CD4-positive, CD25-positive, alpha-beta regulatory T cell (primary cell): ENCODE results near the gene PDCD7. TPM values are rescaled to one million over a fixed set of nuclear protein-coding genes. Genes with fewer than 3 reads are reported as not detected.
A peak's percentile ranks its signal among the peaks of the same experiment; 100 is the strongest.
"Not testable (repeated sequence)": the region's sequence is repeated elsewhere in the genome, so short reads cannot be mapped to it uniquely, and the experiment has no call there.

ENCODE experiments used
- ATAC-seq, 2 donors: fragments of 150-1000 bp; cut with Tn5 transposase; one replicate each; pipeline ENCODE4 v1.10.0; 2021; ENCODE audit warnings: low read depth in 2 of 2, moderate number of reproducible peaks in 2 of 2, moderate library complexity in 1 of 2
- DNase-seq, 3 donors: peaks; one replicate each; pipeline versions ENCODE4 v3.0.0 to v3.0.0-alpha.2; 2012 to 2022; ENCODE audit warnings: mixed read lengths in 1 of 3
- H3K27ac ChIP-seq: one replicate; pipeline ENCODE4 v1.7.0; 2013; ENCODE audit warnings: mild to moderate bottlenecking, low read length; ENCODE audit not compliant: insufficient read depth, poor library complexity, severe bottlenecking
- H3K27me3 ChIP-seq: one replicate; pipeline ENCODE4 v1.7.0; 2013; ENCODE audit warnings: low read length; ENCODE audit not compliant: control insufficient read depth, insufficient read depth
- H3K36me3 ChIP-seq: one replicate; pipeline ENCODE4 v1.7.0; 2013; ENCODE audit warnings: mild to moderate bottlenecking, low read length, moderate library complexity; ENCODE audit not compliant: control insufficient read depth, insufficient read depth
- H3K4me1 ChIP-seq: 2 replicates; pipeline ENCODE4 v1.7.0; 2013; ENCODE audit warnings: mild to moderate bottlenecking, low read length; ENCODE audit not compliant: insufficient read depth, control insufficient read depth, poor library complexity, severe bottlenecking
- H3K4me3 ChIP-seq: one replicate; pipeline ENCODE4 v1.7.0; 2013; ENCODE audit warnings: low read depth, mild to moderate bottlenecking, low read length, moderate library complexity
- H3K9me3 ChIP-seq, 2 experiments: 1 replicate in 1 of 2; 2 replicates in 1 of 2; pipeline ENCODE4 v1.7.0; 2013; ENCODE audit warnings: low read length in 2 of 2, mild to moderate bottlenecking in 1 of 2, moderate library complexity in 1 of 2; ENCODE audit not compliant: control insufficient read depth in 2 of 2
- H3K27ac Mint-ChIP-seq, 3 donors: one replicate each; pipeline ENCODE4 v1.8.0; 2020 to 2022; ENCODE audit warnings: mild to moderate bottlenecking in 3 of 3, mixed read lengths in 3 of 3, moderate library complexity in 2 of 3
- H3K27me3 Mint-ChIP-seq: one replicate; pipeline ENCODE4 v1.8.0; 2022; ENCODE audit warnings: mild to moderate bottlenecking, mixed read lengths
- H3K36me3 Mint-ChIP-seq: one replicate; pipeline ENCODE4 v1.8.0; 2020; ENCODE audit warnings: mixed read lengths
- H3K4me1 Mint-ChIP-seq, 4 donors: one replicate each; pipeline ENCODE4 v1.8.0; 2020 to 2022; ENCODE audit warnings: mixed read lengths in 4 of 4, mild to moderate bottlenecking in 1 of 4
- H3K4me3 Mint-ChIP-seq, 4 donors: one replicate each; pipeline ENCODE4 v1.8.0; 2020 to 2022; ENCODE audit warnings: mild to moderate bottlenecking in 4 of 4, mixed read lengths in 4 of 4, moderate library complexity in 3 of 4
- H3K9me3 Mint-ChIP-seq, 7 donors: one replicate each; pipeline ENCODE4 v1.8.0; 2020 to 2022; ENCODE audit warnings: mixed read lengths in 7 of 7, mild to moderate bottlenecking in 3 of 7, moderate library complexity in 2 of 7
- polyA plus RNA-seq, 4 donors: library from polyadenylated mRNA; unstranded; fragments of 300-500 nt; fragmentation: Illumina TruSeq; gene quantifications; one replicate each; pipeline ENCODE4 v1.2.3, GENCODE V29; 2021
- total RNA-seq: library from RNA; stranded (reverse); gene quantifications from one replicate; pipeline ENCODE4 v1.2.3, GENCODE V29; 2022

Gene PDCD7
- total and polyA plus RNA-seq, 5 donors from 2014 or later: 12.3 to 37.6 (median 14.6) TPM

DNA sequence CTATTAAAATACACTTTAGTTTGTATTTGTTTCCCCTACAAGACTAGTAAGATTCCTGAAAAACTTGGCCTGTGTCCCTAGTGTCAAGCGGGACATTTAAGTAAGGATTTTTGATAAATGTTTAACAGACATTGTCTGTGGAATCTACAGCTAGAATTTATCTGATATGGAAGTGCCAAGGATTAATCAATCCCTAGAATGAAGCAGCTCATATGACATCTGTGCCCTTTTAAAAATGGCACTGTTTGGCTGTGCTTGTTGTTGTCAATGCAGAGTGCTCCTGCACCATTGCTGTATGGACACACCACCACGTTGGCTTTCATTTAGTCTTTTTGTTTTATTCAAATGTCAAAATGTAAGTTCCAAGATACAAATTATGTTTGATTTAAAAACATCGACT is 14.3 kb upstream of the PDCD7 start:
- Mint-ChIP-seq H3K27me3 (no peaks in the 10 kb centered on the region), H3K36me3 (peaks cover 10% of the 10 kb centered on the region), H3K4me3 (no peak overlapping the region), H3K27ac (no peak overlapping the region), H3K4me1 (peaks cover 0 to 3% (median 0%) of the 10 kb centered on the region in 4 donors), H3K9me3 (peaks cover 0 to 1% (median 0%) of the 10 kb centered on the region in 7 donors)
- Histone ChIP-seq H3K27me3 (no peaks in the 10 kb centered on the region), H3K4me3 (no peak overlapping the region), H3K36me3 (peaks cover 42% of the 10 kb centered on the region), H3K4me1 (no peaks in the 10 kb centered on the region), H3K27ac (no peak overlapping the region), H3K9me3 (no peaks in the 10 kb centered on the region)
- DNase-seq (no peak), ATAC-seq (no peak)

DNA sequence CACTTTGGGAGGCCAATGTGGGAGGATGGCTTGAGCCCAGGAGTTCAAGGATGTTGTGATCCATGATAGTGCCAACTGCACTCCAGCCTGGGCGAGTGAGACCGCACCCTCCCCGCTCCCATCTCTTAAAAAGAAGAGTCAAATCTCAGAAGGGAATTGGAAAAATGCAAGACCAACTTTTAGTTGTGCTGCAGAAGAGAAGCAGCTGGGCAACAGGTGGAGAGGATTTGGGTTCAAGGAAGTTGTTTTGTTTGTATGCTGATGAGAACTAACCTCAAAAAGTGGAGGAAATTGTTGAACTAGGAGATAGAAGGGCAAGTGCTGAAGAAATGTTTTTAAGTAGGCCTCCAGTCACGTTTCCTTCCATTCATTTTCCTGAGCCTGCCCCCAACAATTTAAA is 12.8 kb upstream of the PDCD7 start:
- ATAC-seq (no peak), DNase-seq (no peak)
- Histone ChIP-seq H3K4me1 (no peaks in the 10 kb centered on the region), H3K4me3 (no peak overlapping the region), H3K36me3 (peaks cover 31% of the 10 kb centered on the region), H3K9me3 (no peaks in the 10 kb centered on the region), H3K27me3 (no peaks in the 10 kb centered on the region), H3K27ac (no peak overlapping the region)
- peaks cover 0 to 1% (median 0%) of the 10 kb centered on the region in 7 donors for H3K9me3 Mint-ChIP-seq
- H3K4me3 Mint-ChIP-seq: no peak overlapping the region
- peak overlapping the region in 1 of 3 donors; percentile 27 for H3K27ac Mint-ChIP-seq
- H3K36me3 Mint-ChIP-seq: peaks cover 10% of the 10 kb centered on the region
- peaks cover 0 to 3% (median 0%) of the 10 kb centered on the region in 4 donors for H3K4me1 Mint-ChIP-seq
- H3K27me3 Mint-ChIP-seq: no peaks in the 10 kb centered on the region

DNA sequence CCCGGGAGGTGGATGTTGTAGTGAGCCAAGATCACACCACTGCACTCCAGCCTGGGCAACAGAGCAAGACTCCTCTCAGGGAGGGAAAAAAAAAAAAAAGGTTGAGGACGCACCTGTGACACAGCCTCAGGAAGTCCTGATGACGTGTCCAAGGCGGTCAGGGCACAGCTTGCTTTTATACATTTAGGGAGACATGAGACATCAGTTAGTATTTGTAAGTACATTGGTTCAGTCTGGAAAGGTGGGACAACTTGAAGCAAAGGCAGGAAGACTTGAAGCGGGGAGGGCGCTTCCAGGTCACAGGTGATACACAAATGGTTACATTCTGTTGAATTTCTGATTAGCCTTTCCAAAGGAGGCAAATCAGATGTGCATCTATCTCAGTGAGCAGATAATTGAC is 5.0 kb upstream of the PDCD7 start:
- H3K4me1 ChIP-seq, H3K27me3 Mint-ChIP-seq, H3K36me3 ChIP-seq, H3K27me3 ChIP-seq, H3K9me3 ChIP-seq, H3K4me3 Mint-ChIP-seq, H3K4me3 ChIP-seq, H3K4me1 Mint-ChIP-seq, DNase-seq, ATAC-seq, H3K9me3 Mint-ChIP-seq, H3K36me3 Mint-ChIP-seq, H3K27ac ChIP-seq, H3K27ac Mint-ChIP-seq: not testable (repeated sequence)

DNA sequence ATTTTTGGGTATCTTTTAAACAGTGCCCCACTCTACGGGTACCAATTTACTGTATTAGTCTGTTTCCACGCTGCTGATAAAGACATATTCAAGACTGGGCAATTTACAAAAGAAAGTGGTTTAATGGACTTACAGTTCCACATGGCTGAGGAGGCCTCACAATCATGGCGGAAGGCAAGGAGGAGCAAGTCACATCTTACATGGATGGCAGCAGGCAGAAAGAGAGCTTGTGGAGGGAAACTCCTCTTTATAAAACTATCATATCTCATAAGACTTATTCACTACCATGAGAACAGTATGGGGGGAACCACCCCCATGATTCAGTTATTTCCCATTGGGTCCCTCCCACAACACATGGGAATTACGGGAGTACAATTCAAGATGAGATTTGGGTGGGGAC is 4.3 kb upstream of the PDCD7 start:
- H3K4me3 Mint-ChIP-seq: peak overlapping the region in 1 of 4 donors; percentile 1
- H3K4me1 Mint-ChIP-seq, H3K27me3 Mint-ChIP-seq, DNase-seq, H3K4me3 ChIP-seq, H3K9me3 ChIP-seq, H3K9me3 Mint-ChIP-seq, H3K36me3 ChIP-seq, H3K27me3 ChIP-seq, H3K27ac ChIP-seq, H3K4me1 ChIP-seq, H3K36me3 Mint-ChIP-seq, ATAC-seq: not testable (repeated sequence)
- H3K27ac Mint-ChIP-seq: peak overlapping the region in 1 of 3 donors; percentile 10

DNA sequence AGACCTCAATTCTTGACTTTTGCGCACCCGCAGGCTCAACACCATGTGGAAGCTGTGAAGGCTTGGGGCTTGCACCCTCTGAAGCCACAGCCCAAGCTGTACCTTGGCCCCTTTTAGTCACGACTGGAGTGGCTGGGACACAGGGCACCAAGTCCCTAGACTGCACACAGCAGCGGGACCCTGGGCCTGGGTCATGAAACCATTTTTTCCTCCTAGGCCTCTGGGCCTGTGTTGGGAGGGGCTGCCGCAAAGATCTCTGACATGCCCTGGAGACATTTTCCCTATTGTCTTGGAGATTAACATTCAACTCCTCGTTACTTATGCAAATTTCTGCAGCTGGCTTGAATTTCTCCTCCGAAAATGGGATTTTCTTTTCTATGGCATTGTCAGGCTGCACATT is 3.5 kb upstream of the PDCD7 start:
- not testable (repeated sequence) for H3K27me3 ChIP-seq, H3K36me3 Mint-ChIP-seq, H3K36me3 ChIP-seq, H3K27ac ChIP-seq, ATAC-seq, DNase-seq, H3K9me3 ChIP-seq, H3K27me3 Mint-ChIP-seq, H3K9me3 Mint-ChIP-seq, H3K4me3 ChIP-seq, H3K4me3 Mint-ChIP-seq
- Mint-ChIP-seq H3K4me1 (peaks cover 4 to 15% (median 8%) of the 10 kb centered on the region in 4 donors), H3K27ac (peak overlapping the region in 1 of 3 donors; percentile 10)
- H3K4me1 ChIP-seq: peaks cover 14% of the 10 kb centered on the region

DNA sequence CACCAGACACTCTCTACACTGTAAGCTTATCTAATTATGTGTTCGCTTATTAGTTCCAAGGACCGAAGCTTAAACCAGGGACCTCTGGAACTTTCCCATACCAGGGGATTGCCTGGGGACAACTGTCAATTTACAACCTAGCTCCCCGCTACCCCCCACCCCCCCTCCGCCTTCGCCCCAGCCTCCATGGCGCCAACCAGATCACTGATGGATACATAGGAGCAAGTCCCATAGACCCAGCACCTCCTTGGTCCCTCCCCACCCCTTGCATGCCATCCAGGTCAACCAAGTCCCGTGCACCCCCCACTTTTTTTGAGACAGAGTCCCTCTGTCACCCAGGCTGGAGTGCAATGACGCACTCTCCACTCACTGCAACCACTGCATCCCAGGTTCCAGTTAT is 930 bp upstream of the PDCD7 start:
- peaks cover 0 to 6% (median 0%) of the 10 kb centered on the region in 7 donors for H3K9me3 Mint-ChIP-seq
- H3K4me1 Mint-ChIP-seq: peaks cover 14 to 31% (median 18%) of the 10 kb centered on the region in 4 donors
- DNase-seq (no peak), ATAC-seq (no peak)
- no peaks in the 10 kb centered on the region for H3K27me3 Mint-ChIP-seq
- peak overlapping the region; percentile 99 for H3K4me3 ChIP-seq
- H3K27ac Mint-ChIP-seq: peak overlapping the region; percentile 70 to 96 (median 93)
- H3K36me3 Mint-ChIP-seq: peaks cover 18% of the 10 kb centered on the region
- H3K4me1 ChIP-seq: peaks cover 30% of the 10 kb centered on the region
- no peaks in the 10 kb centered on the region for H3K27me3 ChIP-seq
- no peaks in the 10 kb centered on the region for H3K9me3 ChIP-seq
- H3K36me3 ChIP-seq: peaks cover 5% of the 10 kb centered on the region
- peak overlapping the region; percentile 91 for H3K27ac ChIP-seq
- peak overlapping the region; percentile 88 to 96 (median 95) for H3K4me3 Mint-ChIP-seq

DNA sequence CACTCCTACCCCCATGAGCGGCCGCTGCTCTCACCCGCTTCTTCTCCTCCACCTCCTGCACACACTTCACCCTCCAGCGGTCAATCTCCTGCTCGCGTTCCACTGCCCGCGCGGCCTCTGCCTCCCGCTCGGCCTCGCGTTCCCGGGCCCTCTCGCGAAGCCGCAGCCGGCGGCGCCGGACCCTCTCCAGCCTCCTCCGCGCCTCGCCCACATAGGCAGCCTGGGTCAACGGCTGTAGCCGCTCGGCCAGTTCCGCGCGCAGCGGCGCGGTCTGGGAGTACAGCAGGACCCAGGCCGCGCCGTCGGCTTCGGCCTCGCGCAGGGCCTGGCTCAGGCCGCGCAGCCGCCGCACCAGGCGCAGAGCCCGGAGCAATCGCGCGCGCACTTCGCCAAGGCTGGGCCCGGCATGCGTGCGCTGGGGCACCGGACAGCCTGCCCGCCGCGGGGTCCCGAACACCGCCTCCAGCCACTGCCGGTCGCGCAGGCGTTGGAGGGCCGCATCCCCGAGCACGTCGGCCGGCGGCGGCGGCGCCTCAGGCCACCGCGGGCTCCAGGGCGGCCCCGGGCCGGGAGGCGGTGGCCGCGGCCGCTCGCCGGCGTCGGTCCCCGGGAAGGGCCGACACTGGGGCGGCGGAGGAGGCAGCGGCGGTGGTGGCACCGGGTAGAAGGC is 595 bp downstream of the PDCD7 start:
- Histone ChIP-seq H3K27ac (peak overlapping the region; percentile 91), H3K4me1 (peaks cover 30% of the 10 kb centered on the region), H3K9me3 (no peaks in the 10 kb centered on the region), H3K4me3 (peak overlapping the region; percentile 88), H3K27me3 (no peaks in the 10 kb centered on the region), H3K36me3 (peaks cover 16% of the 10 kb centered on the region)
- H3K27me3 Mint-ChIP-seq: no peaks in the 10 kb centered on the region
- H3K4me1 Mint-ChIP-seq: peaks cover 14 to 45% (median 21%) of the 10 kb centered on the region in 4 donors
- H3K27ac Mint-ChIP-seq: peak overlapping the region; percentile 78 to 93 (median 90)
- peak overlapping the region; percentile 89 to 96 (median 94) for H3K4me3 Mint-ChIP-seq
- peaks cover 0 to 6% (median 0%) of the 10 kb centered on the region in 7 donors for H3K9me3 Mint-ChIP-seq
- DNase-seq (peak in 1 of 3 donors; percentile 34), ATAC-seq (peak; percentile 15 to 29)
- peaks cover 29% of the 10 kb centered on the region for H3K36me3 Mint-ChIP-seq

DNA sequence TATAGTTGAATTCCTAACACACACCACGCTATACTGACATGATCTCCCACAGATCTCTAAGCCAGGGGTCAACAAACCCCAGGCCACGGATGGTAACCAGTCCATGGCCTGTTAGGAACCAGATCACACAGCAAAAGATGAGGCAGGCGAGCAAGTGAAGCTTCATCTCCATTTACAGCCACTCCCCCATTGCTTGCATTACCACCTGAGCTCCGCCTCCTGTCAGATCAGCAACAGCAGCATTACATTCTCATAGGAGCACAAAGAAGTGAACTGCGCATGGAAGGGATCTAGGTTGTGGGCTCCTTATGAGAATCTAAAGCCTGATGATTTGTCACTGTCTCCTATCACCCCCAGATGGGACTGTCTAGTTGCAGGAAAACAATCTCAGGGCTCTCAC is 2.7 kb downstream of the PDCD7 start:
- Mint-ChIP-seq H3K9me3 (no peaks in the 10 kb centered on the region), H3K36me3 (peaks cover 34% of the 10 kb centered on the region), H3K4me1 (peaks cover 17 to 57% (median 24%) of the 10 kb centered on the region in 4 donors), H3K27me3 (no peaks in the 10 kb centered on the region), H3K4me3 (peak overlapping the region; percentile 63 to 90 (median 78)), H3K27ac (peak overlapping the region in 1 of 3 donors; percentile 25)
- H3K4me1 ChIP-seq: peaks cover 30% of the 10 kb centered on the region
- no peaks in the 10 kb centered on the region for H3K27me3 ChIP-seq
- H3K27ac ChIP-seq: no peak overlapping the region
- ATAC-seq (no peak), DNase-seq (peak in 1 of 3 donors; percentile 23)
- H3K4me3 ChIP-seq: no peak overlapping the region
- no peaks in the 10 kb centered on the region for H3K9me3 ChIP-seq
- peaks cover 35% of the 10 kb centered on the region for H3K36me3 ChIP-seq
